ENCODE results near the gene ITGAE. TPM values are rescaled to one million over a fixed set of nuclear protein-coding genes. Genes with fewer than 3 reads are reported as not detected.

ITGAE gene
- total RNA-seq, 4 donors from 2014 or later = 16.1 to 29.5 (median 21.4) TPM

DNA sequence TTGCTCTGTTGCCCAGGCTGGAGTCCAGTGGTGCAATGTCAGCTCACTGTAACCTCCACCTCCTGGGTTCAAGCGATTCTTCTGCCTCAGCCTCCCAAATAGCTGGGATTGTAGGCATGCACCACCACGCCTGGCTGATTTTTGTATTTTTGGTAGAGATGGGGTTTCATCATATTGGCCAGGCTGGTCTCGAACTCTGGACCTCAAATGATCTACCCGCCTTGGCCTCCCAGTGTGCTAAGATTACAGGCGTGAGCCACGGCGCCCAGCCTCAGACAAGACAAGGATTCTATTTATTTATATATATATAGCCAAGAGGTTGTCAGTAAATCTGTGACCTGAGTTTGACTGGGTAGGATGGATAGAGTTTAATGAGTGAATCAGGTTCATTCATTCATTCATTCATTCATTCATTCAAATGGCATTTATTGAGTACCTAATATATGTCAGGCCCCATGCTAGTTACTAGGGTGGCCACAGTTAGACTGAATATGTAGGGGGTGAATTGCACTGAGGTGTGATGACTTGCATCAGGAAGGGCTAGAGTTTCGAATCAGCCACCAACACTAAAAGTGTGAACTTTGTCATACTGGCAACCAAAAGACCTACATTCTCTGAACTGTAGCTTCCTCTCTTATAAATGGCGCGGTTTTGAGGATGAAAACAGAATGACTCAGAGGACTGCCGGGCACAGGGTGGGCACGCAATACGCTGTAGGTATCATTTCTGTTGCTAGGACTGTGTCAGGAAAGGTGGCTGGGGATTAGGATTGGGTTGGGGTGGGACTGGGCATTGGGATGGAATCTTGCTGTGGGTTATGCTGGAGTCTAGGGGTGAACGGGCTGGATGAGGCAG lies 37.8 kb downstream of the ITGAE start:
- peaks cover 0 to 16% (median 10%) of the 10 kb centered on the region in 4 donors for H3K9me3 ChIP-seq
- TF ChIP-seq EP300 (IDR thresholded peaks at IDR 0.05) = no peak
- no peak for TF ChIP-seq POLR2AphosphoS5 (IDR thresholded peaks at IDR 0.05)
- no peak for TF ChIP-seq POLR2A (IDR thresholded peaks at IDR 0.05; ENCODE audit: low read depth)
- TF ChIP-seq, protein P1, sequence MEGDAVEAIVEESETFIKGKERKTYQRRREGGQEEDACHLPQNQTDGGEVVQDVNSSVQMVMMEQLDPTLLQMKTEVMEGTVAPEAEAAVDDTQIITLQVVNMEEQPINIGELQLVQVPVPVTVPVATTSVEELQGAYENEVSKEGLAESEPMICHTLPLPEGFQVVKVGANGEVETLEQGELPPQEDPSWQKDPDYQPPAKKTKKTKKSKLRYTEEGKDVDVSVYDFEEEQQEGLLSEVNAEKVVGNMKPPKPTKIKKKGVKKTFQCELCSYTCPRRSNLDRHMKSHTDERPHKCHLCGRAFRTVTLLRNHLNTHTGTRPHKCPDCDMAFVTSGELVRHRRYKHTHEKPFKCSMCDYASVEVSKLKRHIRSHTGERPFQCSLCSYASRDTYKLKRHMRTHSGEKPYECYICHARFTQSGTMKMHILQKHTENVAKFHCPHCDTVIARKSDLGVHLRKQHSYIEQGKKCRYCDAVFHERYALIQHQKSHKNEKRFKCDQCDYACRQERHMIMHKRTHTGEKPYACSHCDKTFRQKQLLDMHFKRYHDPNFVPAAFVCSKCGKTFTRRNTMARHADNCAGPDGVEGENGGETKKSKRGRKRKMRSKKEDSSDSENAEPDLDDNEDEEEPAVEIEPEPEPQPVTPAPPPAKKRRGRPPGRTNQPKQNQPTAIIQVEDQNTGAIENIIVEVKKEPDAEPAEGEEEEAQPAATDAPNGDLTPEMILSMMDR (IDR thresholded peaks at IDR 0.05) = no peak
- WGBS = 85% methylated on average over 14 of the region's 14 CpGs
- H3K27ac ChIP-seq (replicated peaks in 1 of 4) = no peak overlapping the region
- peaks cover 0 to 12% (median 0%) of the 10 kb centered on the region in 4 donors for H3K27me3 ChIP-seq
- DNase-seq (ENCODE audit: extremely low spot score) = no peak
- intact Hi-C loops (cut with DNase I) = no loop called here
- no peaks in the 10 kb centered on the region for H3K4me1 ChIP-seq
- H3K36me3 ChIP-seq = no peaks in the 10 kb centered on the region
- H3K4me3 ChIP-seq = no peak overlapping the region

DNA sequence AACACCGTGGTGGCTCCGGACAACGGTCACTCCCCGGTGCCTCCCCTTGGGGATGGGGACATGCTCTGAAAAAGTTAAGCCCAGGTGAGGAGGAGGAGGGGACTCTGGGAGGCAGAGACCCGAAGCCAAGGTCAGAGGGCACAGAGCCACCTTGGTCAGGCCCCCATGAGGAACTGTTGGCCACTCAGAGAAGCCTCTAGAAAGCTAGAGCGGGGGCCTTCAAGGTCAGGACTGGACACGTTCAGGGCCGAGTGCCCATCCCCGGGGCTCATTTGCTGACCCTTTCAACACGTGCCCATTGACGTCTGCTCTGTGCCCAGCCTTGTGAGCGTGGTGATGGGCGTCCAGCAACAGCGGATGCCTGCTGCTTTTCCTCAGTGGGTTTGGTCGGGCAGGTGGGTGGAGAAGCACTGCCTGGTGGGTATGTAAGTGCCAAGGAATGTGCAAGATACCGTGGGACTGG lies 39.0 kb downstream of the ITGAE start:
- TF ChIP-seq, protein P1 (IDR thresholded peaks at IDR 0.05) = no peak
- TF ChIP-seq EP300 (IDR thresholded peaks at IDR 0.05) (no peak), POLR2A (IDR thresholded peaks at IDR 0.05; ENCODE audit: low read depth) (no peak), POLR2AphosphoS5 (IDR thresholded peaks at IDR 0.05) (no peak)

DNA sequence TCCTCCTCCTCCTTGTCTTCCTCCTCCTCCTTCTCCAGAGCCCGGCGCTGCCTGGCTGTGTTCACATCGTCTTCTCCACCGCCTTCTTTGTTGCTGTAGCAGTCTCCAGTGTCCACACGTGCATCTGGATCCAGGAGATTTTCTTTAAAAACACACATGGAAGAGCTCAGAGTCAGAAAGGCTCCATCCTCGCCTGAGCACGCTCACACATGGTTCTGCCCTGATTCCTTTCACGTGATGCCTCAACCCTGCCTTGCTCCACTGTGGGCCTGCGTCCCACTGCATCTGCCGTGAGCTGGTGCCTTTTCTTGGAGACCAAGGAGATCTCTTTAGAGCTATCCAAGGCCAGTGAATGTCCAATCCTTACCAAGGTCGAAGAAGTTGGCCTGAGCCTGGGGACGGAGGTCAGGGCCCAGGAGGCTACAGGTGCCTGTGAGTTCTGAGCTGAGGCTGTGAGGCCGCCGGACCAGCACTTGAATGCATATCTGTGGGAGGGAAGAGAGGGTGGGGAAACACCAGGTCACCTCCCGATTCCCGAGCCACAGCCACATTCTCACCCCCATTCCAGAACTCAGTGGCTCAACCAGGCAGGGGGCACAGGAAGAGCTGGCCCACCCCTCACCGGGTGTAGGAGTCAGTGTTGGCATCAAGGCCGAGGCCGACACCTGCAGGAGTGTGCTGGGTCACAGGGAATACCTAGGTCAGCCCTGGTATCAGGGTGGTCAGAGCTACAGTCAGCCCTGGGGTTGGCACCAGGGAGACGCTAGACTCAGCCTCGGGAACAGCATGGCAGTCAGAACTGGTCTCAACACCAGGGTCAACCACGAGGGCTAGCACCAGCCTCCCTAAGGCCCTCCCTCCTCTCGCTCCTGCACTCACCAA lies 39.7 kb downstream of the ITGAE start:
- H3K4me1 ChIP-seq = no peaks in the 10 kb centered on the region
- H3K27ac ChIP-seq (replicated peaks in 1 of 4) = no peak overlapping the region
- peaks cover 0 to 9% (median 8%) of the 10 kb centered on the region in 4 donors for H3K9me3 ChIP-seq
- intact Hi-C loops (cut with DNase I) = no loop called here
- WGBS = 86% methylated on average over 19 of the region's 23 CpGs
- H3K4me3 ChIP-seq = no peak overlapping the region
- no peak for TF ChIP-seq EP300 (IDR thresholded peaks at IDR 0.05)
- TF ChIP-seq, protein P1 (IDR thresholded peaks at IDR 0.05) = no peak
- no peak for TF ChIP-seq POLR2A (IDR thresholded peaks at IDR 0.05; ENCODE audit: low read depth)
- no peak for TF ChIP-seq POLR2AphosphoS5 (IDR thresholded peaks at IDR 0.05)
- no peak for DNase-seq (ENCODE audit: extremely low spot score)
- H3K36me3 ChIP-seq = no peaks in the 10 kb centered on the region
- H3K27me3 ChIP-seq = peaks cover 0 to 17% (median 0%) of the 10 kb centered on the region in 4 donors

More for the DNA sequence above, 39.0 kb downstream of the ITGAE start:
- Histone ChIP-seq H3K4me1 (no peaks in the 10 kb centered on the region), H3K27ac (replicated peaks in 1 of 4) (no peak overlapping the region), H3K27me3 (peaks cover 0 to 13% (median 0%) of the 10 kb centered on the region in 4 donors), H3K36me3 (no peaks in the 10 kb centered on the region), H3K4me3 (no peak overlapping the region), H3K9me3 (peaks cover 0 to 9% (median 8%) of the 10 kb centered on the region in 4 donors)
- intact Hi-C loops (cut with DNase I) = no loop called here
- 83% methylated on average over 15 of the region's 16 CpGs for WGBS
- DNase-seq (ENCODE audit: extremely low spot score) = no peak

DNA sequence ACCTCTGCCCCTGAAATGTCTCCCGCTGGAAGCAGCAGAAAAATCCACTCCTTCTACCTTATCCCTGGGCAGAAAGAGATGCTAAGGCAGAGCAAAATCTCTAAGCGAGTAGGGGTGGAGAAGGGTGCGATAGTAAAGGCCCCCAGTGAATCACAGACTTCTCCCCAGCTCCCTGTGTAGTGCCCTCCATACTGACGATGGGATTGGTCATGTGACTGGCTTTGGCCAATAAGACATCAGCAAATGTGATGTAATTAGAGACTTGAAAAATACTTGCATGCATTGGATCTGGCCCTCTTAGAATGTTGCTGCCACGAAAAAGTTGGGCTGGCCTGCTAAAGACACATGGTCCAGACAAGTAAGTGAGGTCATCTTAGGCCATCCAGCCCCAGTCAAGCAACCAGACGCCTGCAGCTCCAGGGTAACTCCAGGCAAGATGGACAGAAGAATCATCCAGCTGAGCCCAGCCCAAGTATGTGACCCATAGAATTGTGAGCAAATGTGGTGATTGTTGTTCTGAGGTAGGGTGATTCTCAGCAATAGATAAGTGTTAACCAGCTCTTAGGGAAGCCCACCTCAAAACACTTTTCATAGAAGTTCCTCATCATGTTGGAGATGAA lies 41.3 kb downstream of the ITGAE start:
- Histone ChIP-seq H3K27ac (replicated peaks in 1 of 4) (no peak overlapping the region), H3K4me3 (no peak overlapping the region), H3K27me3 (peaks cover 0 to 29% (median 5%) of the 10 kb centered on the region in 4 donors), H3K9me3 (peaks cover 0 to 9% (median 8%) of the 10 kb centered on the region in 4 donors), H3K36me3 (no peaks in the 10 kb centered on the region), H3K4me1 (peaks cover 5 to 6% (median 5%) of the 10 kb centered on the region in 4 donors)
- TF ChIP-seq POLR2AphosphoS5 (IDR thresholded peaks at IDR 0.05) = no peak
- TF ChIP-seq, protein P1 (IDR thresholded peaks at IDR 0.05) = no peak
- TF ChIP-seq EP300 (IDR thresholded peaks at IDR 0.05) = no peak
- no peak for TF ChIP-seq POLR2A (IDR thresholded peaks at IDR 0.05; ENCODE audit: low read depth)
- WGBS = 86% methylated on average over 6 of the region's 6 CpGs
- intact Hi-C loops (cut with DNase I) = no loop called here
- no peak for DNase-seq (ENCODE audit: extremely low spot score)

Data from esophagus muscularis mucosa (tissue), 4 donors.